ENCODE measurements around the gene SAMD3. TPM values are rescaled to one million over a fixed set of nuclear protein-coding genes. Genes with fewer than 3 reads are reported as not detected.

The SAMD3 gene
- not detected in 2 replicates for total RNA-seq

GRCh38 chr6:130222775-130223174, at the start of gene SAMD3:
SAMD3 (minus strand) TSS chr6:130222951; CDS start chr6:130215273, 7,678 bp downstream.

Other genes with a start within 250 kb of the SAMD3 start
- gene L3MBTL3, start 204.4 kb downstream of the SAMD3 start, total RNA-seq = 4.5 and 6.6 TPM in 2 replicates
- 0.14 and 0.98 TPM in 2 replicates for gene TMEM200A, start 143.1 kb upstream of the SAMD3 start, total RNA-seq